Stimulated activated CD8-positive, alpha-beta memory T cell treated with anti-CD3 and anti-CD28 coated beads, Interleukin-15, amount 100 ng/mL, for 48 hours (primary cell): ENCODE results near the gene IHH.

ENCODE experiments used
- DNase-seq, 2 donors: peaks; one replicate each; pipeline ENCODE4 v3.0.0-alpha.2; 2020; ENCODE audit warnings: low read depth in 2 of 2

IHH gene

DNA sequence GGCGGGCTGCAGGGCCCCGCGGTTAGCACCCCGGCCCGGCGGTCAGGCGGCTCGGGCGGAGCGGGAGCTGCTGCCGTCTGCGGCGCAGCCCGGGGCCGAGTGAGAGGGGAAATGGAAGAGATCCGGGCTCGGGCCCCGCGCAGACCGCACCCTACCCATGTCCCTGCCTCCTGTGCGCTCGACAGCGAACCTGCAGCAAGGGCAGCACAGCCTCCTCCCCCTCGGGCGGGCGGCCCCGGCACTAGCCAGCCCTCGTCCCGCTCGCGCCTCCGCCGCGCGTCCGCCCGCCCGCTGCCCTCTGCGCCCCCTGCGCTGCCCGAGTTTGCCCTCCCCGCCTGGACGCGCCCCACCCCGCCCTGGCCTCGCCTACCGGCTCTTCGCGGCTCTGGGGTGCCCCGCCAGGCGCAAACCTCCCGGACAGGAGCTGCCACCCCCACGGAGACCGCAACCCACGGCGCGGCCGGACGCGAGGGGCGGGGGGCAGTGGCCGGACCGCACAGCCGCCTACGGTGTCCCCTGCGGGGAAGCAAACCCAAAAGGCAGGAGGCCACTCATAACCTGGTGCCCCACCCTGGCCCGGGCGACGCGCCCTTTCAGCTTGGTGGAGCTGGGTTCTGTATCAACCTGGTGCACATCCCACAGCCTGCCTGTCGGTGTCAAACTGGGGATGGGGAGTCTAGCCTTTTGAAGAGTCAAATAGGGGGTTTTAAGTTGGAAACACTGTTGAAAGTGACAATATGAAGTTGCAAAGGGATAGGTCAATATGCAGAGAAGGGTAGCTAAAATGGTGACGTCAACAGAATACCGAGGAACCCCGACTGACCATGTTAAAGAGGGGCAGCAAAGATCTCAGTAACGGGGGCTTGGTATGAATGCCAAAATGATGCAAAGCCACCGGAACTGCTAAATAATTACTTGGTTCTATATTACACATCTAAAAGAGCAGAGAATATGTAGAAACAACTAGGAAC, at the start of gene IHH:
IHH (minus strand) TSS at position 101 of the 971 bp plus-strand sequence. CDS start 454 bp downstream, outside the sequence.
- no peak for DNase-seq

DNA sequence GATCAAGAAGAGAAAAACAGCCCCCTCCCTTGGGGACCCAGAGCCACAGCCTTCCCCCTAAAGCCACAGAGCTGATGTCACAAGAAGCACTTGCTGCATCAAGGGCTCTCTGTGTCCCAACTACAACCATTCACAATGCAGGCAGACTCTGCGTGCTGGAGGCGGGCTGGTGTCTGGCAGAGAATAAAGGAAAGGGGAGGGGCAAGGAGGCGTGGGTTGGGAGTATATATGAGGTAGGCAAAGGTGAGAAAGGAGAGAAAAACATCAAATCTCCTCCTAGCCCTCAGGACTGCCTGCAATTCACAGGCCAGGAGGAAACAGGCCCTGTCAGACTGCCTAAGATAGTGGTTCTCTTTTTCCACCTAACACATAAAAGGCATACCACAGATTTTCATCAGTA, 48.8 kb upstream of the IHH start:
- peak; percentile 43 to 44 for DNase-seq

DNA sequence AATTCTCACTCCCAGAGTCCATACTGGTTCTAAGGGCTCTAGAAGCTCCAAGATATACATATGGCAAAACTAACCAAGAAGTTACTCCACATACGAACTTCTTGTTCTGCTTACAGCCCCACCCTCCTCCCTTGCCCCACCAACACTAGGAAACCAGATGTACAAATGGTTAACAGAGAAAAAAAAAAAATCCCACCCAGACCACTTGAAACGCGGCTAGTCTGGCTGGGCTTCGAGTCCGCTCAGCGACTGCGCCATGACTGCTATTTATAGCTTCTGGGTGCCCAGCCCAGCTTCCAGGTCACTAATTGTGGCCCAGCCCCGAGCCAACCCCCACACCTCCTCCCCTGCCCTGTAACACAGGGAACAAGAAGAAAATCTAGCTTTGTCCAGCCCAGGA, 47.0 kb upstream of the IHH start:
- DNase-seq = no peak

DNA sequence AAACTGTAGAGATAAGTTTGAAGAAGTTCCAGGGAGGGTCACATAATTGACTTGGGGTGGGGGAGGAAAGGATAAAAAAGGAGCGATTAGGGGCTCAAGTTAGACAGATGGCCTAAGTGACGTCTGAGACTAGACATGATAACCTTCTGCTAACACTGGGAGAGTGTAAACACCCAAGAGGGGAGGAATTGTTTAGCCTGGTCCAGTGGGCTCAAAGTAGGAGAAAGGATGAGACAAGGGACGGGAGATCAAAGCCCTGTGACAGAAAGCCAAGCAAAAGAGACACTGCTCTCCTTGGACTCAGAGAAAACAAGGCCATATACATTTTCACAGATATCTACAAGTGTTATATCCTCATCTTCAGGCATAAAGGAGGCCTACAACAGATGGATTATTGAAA, 45.5 kb upstream of the IHH start:
- DNase-seq = no peak

DNA sequence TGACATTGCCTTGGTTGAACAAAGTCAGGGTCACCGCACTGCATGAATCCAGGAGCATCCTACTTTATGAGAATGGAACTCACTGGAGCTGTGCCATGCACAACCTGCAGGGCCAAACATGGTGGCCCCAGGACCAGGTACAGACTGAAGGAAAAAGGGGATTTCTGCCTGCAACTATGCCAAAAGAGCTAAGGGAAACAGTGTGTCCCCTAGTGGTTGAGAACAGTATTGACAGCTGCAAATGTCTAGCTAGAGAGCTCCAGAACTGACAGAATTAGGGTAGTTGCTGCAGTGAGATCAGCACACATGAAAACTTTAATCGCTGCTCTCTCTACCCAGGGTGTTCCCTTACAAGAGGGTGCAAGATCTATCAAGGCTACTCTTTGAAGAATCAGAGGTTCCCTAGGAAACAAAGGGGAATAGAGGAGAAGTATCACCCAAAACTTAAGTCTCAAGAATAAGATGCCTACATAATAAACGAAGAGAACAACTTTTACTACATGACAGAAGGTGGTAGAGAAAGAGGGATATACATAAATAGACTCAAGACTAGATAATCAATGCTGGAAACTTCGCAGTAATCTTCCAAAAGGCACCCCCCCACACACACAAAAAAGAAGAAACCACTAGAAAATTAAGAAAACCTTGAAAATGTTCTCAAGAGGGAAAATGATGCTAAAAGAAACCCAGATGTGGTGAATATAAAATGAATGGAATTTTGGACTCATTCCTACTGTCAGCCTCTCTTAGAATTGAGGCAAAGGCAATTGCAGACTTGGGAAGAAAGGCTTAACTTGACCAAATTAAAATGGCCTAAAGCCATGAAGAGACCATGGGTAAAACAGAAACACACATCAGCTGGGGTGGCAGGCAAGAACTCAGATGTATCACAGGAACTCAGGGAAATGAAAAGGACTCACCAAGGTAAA, 43.6 kb upstream of the IHH start:
- no peak for DNase-seq

DNA sequence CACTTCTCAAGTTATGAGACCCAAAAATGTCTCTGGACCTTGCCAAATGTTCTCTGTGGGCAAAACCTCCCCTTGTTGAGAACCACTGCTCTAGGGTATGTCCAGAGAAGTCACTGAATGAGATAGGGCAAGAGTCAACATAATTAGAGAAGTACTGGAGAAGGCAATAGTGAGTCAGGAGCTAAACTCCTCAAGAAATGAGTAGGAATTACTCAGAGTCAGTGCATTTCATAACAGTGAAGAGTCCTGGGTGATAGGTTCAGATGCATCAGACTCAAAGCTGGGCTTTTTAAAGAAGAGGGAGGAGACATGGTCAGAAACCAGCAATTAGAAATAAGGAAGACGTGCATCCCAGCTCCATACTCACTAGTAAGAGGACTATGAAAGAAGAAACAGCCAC, 38.6 kb upstream of the IHH start:
- no peak for DNase-seq

DNA sequence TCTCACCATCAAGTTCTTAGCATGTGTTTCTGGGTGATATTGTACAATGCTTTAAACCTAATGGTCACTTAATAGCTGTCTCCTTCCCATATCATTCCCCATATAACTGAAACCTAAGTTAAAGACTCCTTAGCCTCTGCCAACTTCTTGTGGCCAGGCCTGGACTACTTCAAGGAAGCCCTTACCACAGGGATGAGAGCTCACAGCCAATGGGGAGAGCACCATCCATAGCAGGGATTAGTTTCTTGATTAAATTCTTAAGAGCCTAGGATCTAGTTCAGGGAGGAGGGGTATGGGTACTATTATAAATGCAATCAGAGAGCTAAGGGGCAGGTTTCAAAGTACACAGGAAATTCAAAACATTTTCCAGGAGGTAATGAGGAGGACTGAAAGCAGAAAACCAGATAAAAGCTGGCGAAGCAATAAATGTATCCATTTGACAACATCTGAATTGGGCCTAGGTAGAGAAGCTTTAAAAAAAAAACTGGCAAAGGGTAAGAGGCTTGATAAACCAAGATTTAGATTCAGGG, 34.8 kb upstream of the IHH start:
- no peak for DNase-seq

DNA sequence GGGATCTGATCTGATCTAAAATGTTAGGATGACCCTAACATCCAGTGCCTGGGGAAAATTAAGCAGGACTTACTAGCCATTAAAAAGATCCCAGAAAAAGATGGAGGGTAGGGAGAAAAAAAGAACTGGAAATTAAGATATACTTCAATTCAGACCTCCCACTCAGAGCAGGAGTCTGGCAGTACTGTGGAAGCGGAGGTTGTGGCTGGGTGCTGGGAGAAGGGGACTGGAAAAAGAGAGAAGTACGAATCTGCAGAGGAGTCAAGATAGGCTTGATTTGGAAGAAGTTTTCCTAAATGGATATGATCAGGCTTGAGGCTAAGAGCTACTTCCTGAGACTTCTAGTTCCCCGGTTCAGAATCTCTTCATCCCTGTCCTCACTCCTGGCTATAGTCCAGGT, 33.5 kb upstream of the IHH start:
- no peak for DNase-seq

DNA sequence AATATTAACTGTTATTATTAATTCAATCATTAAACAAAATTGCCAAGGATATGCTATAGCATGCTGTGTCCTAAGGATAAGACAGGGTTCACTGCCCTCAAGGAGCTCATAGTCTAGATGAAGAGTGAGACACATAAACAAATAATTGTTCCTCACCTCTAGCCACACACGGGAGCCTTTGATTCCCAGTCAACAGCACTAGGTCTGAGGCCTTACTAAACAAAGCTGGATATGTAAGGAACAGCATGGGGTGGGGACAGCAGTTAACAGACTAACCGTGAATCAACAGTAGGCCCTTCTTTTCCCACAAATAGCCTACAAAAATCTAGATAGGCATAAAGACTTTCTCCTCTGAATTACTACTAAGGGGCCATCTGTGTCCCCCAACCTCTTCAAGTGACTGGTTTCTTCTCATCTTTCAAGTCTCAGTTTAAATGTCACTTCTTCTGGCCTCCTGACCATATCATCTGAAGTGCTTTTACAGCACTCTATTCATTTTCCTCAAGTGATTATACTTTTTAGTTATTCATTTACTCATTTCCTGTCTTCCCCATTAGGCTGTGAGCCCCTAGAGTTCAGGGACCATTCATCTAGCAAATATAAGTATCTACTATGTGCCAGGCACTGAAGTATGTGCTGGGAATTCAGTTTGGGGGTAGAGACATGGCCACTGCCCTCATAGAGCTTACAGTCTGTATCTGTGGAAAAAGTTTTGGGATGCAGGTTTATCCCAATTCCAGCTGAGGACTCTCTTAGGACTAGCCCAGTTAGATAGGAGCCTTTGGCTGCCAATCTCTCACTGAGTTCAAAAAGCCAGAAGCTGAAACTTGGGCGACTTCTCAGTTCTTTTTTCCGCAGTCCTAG, 29.9 kb upstream of the IHH start:
- no peak for DNase-seq

DNA sequence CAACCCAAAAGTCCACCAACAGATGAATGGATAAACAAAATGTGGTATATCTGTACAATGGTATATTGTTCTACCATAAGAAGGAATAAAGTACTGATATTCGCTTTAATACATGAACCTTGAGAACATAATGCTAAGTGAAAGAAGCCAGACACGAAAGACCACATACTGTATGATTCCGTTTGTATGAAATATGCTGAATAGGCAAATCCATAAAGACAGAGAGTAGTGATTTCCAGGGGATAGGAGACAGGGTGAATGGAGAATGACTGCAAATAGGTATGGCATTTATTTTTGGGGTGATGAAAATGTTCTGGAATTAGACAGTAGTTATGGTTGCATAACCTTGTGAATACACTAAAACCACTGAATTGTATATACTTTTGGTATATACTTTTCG, 28.6 kb upstream of the IHH start:
- no peak for DNase-seq

DNA sequence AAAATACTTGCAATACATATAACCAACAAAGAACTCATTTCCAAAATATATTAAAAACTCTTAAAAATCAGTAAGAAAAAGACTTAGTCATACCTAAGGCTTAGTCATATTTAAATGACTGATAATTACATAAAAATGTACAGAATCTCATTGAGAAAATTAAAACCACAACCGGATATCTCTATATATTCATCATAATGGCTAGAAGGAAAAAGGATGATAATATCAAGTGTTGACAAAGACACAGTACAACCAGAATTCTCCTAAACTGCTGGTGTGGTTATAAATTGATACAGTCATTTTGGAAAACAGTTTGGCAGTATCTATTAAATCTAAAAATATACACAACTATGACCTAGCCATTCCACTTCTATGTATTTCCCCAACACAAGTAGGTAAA, 27.1 kb upstream of the IHH start:
- DNase-seq = no peak

DNA sequence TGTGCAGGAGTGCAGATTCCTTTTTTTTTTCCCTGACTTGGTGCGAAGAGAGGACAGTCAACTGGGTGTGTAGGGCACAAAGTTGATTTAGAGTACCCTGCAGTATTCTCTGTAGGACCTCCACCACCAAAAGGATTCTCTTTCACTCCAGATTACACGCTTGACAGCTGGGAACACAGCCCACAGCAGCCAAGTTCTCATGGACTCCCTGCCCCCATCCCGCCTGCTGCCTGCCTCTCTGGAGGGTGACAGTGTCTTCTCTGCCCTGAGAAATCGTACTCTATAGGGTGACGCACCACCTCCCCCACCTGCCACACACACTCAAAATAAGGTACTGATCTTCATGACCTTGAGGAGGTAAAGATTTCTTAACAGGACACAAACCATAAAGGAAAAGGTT, 26.6 kb upstream of the IHH start:
- no peak for DNase-seq

DNA sequence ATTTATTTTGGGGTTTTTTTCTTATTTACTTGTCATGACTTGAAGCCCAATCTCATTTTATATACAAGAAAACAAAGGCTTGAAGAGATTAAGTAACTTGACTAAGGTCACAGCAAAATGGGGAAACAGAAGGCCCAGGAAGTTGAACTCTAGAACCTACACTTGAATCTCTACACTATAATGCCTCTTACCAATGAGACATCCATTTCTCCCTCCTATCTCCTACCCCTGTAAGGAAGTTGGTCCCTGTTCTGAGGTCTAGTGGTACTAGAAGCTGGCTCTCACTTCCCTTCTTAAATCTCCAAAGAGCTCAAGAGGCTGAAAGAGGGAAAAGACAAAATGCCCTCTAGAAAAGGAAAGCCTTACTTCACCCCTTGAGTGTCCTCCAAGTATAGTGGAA, 25.5 kb upstream of the IHH start:
- no peak for DNase-seq

DNA sequence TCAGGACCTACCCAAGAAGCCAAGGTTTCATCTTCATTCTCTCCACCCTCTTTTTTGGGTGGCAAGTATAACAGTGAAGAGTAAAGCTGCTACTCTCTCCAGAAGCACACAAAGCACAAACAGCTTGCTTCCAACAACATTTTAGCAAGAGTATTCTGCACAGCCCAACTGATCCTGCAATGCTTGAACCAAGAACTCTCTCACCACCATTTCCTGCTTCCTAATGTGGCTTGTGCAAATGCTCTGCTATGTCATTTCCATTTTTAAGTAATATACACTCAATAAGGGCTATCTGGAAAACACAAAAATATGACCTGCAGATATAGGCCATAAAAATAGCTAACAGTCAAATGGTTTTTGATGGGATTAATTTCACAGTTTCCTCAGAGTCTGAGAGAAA, 24.1 kb upstream of the IHH start:
- DNase-seq = no peak

DNA sequence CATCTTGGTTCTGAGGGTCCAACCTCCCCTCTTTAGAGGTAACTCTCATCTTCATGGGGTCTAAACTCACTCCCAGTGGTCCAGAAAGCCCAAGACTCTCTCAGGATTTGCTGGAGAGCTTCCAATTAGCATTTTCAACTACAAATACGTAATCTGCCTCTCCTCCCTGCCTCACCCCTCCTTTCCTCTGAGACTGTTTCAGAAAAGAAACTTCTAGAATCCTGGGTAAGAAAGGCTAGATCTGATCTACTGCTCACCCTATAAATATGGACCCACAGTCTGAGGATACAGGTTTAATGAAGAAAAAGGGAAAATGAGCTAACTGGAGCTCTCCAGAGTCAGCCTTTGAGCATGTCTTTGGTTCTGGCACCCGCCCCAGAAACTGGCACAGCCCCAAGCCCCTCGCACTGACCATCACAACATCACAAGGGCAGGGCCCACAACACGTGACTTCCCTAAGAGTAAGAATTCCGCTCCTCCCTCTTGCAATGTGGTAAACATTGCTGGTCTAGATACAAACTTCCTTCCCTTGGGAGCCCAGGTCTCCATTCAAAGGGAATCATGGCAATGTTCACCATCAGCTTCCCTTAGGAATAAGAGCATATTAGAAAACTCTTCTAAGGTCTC, 21.7 kb upstream of the IHH start:
- no peak for DNase-seq

DNA sequence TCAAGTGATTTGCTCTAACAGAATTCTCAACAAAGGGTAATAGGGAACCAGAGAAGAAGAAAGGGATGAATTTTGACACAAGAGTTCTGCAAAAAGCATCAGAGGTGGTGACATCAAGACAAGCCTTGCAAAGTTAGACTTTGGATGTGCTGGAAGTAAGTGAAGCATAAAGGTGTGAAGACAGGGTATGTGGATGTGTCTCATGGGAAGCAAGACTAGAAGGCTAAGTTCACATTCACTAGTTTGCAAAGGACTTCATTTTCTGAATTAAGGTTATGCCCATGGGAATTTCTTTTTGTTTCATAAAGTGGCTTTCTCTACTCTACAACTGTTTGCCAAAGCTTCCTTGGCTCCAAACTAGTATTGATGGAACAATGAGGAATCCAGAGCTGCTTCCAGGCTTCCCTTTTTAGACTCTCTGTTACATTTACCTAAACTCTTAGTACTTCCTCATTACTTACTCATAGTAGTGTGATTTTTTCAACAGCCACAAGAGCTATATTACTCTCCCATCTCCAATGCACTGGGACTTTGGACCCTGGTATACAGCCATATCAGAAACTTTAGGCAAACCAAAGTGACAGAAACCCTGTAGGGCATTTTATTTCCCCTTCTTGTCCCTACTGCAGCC, 21.1 kb upstream of the IHH start:
- no peak for DNase-seq

DNA sequence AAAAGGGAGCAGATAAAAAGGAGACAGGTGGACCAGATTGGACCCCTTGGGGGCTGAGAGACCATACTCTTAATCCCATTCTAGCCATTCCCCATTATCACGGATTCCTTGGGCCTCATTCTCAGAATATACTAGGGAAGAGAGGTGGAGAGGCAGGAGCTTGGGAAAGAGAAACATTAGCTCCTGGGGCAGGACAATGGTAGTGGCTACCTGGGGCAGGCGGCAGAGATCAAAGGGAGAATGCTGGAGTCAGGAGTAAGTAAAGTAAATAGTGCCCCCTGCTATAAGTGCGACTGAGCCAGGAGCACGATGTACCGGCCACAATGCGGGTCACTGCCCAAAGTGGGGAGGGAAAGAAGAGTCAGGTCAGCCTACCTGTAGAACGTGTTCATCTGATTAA, 20.4 kb upstream of the IHH start:
- no peak for DNase-seq

DNA sequence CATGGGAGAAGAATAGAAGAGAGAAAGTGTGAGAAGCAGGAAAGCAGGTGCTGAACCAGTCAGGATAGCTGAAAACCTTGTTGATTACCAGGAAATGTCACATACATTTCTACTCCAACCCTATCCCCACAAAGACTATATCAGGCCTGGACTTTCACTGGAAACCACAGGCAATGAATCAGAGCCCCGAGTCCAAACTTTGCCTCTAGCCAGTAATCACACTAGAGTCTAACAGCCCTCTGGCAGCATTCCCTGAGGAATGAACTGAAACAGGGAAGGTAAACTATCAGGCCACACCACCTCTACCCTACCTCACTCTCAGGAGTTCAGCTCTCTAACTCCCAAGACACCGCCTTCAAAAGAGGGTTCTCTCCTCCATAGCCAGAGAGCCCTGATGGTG, 18.7 kb upstream of the IHH start:
- DNase-seq = no peak

DNA sequence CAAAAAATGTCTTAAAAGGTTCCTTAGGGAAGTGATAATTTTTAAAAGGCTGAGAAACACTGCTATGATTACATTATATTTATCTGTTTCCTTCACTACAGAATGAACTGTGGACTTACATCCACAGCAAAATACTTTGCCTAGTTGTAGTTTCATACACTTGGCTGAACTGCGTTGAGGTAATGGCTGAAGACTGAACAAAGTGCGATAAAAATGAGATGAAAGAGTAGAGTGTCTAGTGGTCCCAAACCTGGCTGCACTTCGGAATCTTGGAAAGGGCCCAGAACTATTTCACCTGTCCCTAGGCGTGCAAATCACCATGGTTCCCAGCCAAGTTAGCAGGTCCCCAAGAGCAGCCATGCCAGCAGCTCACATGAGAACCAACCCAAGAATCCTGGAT, 18.2 kb upstream of the IHH start:
- no peak for DNase-seq

DNA sequence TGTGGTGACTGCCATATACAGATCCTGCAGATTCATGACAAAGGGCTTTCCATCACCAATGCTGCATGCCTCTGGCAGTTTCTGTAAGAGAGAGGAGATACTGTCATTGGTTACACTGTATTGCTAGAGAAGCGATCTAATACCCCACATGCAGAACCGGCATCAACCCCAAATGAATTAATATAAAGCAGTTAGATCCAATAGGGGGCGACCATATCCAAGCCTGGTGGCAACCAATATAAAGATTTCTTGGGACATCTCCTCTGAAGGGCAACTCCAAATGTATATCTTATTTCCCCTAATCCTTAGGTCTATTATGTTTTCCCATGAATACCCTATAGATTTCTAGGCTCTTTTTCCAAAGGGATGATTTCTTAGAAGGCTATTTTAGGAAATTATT, 17.4 kb upstream of the IHH start:
- no peak for DNase-seq

DNA sequence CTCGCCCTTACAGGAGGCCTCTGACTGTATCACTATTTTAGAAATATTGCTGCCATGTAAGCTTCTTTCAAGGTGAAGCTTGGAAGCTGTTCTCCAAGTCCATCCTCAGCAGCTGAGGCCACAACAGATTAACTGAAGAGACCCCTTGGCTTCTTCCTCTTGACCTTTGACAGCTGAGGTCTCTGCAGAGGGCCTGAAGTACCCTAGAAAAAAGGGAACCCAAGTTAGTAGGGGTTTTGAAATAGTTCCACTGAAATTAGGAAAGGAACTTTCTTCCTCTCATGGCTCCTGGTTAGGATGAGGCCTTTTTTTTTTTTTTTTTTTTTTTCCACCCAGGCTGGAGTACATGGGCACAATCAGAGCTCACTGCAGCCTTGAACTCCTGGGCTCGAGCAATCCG, 15.5 kb upstream of the IHH start:
- no peak for DNase-seq
